DND-41 (cell line): ENCODE results near the gene FBXL13.

Experiments
- CTCF ChIP-seq: IDR thresholded peaks from 2 replicates; pipeline ENCODE4 v1.5.1; 2012; ENCODE audit warnings: borderline replicate concordance, low read length, moderate library complexity, mild to moderate bottlenecking; ENCODE audit not compliant: poor library complexity, severe bottlenecking; ENCODE audit errors: extremely low read depth
- EZH2 ChIP-seq: IDR thresholded peaks from 3 replicates; pipeline ENCODE4 v1.6.1; 2012; ENCODE audit warnings: borderline replicate concordance, low read depth, mild to moderate bottlenecking, moderate library complexity, low read length, inconsistent platforms; ENCODE audit not compliant: severe bottlenecking

GRCh38 chr7:102836977-102837376 is 237.6 kb downstream of the FBXL13 start:
- TF ChIP-seq CTCF (no peak), EZH2 (no peak)
